ENCODE measurements around the gene SHISA6. TPM values are rescaled to one million over a fixed set of nuclear protein-coding genes. Genes with fewer than 3 reads are reported as not detected.

The SHISA6 gene
- polyA plus RNA-seq, 3 donors: 1.8 to 2.5 (median 2.0) TPM

DNA sequence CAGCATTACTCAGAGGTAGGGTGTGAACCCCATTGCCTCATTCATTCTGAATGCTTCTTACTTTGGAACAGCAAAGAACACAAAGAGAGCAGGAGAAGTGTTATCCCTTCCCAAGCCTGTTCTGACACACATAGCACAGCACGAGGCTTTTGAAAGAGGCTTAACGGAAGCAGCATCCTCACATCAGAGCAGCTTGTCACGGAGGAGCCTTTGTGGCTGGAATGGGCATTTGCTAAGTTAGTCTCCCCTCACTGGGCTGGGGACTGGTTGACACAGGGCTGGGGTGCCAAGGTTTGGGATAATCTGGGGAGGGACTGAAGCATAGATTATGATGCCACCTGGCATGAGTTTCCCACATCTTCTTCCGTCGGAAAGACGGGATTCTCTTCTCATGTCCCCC is 189.7 kb downstream of the SHISA6 start:
- no peak for DNase-seq (ENCODE audit: low read depth in 3 of 3, low spot score in 2 of 3)

- no peak for DNase-seq (ENCODE audit: low read depth in 3 of 3, low spot score in 2 of 3)
Observed at GRCh38 chr17:11438673-11439072, 197.7 kb downstream of the SHISA6 start.

DNA sequence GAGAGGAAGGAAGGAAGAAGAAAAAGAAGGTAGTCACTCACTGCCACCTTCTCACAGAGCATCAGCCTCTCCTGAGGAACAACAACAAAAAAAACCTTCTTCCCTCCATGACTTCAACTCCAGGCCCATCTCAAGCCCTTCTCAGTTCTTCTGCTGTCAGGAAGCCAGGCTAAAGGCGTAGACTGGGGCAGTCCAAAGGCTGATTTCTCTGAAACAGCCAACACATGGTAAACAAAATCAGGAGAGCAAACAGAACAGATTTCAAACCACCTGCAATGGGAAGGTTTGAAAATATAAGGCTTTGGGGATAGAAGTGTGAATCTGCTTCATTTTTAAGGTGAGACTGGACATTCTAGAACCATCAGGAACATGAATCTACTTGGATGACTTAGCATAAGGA is 200.0 kb downstream of the SHISA6 start:
- DNase-seq (ENCODE audit: low read depth in 3 of 3, low spot score in 2 of 3): no peak

- no peak for DNase-seq (ENCODE audit: low read depth in 3 of 3, low spot score in 2 of 3)
Observed at GRCh38 chr17:11446316-11446715, 205.3 kb downstream of the SHISA6 start.

DNA sequence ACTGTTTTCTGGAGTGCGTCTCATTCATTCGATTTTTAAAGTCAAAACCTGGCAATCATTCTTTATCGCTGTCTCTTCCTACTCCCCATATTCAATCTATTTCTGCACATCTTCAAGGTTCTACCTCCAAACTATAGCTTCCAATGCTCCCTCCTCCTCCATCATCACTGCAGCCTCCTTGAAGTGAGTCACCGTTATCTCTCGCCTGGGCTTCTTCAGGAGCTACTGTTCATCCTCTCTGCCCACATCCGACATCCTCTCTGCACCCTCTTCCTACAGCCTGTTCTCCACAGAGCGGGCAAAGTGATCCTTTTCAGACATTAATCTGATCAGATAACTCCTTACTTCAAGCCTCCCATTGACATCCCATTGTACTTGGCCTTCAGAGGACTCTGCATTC is 213.1 kb downstream of the SHISA6 start:
- DNase-seq (ENCODE audit: low read depth in 3 of 3, low spot score in 2 of 3): no peak

DNA sequence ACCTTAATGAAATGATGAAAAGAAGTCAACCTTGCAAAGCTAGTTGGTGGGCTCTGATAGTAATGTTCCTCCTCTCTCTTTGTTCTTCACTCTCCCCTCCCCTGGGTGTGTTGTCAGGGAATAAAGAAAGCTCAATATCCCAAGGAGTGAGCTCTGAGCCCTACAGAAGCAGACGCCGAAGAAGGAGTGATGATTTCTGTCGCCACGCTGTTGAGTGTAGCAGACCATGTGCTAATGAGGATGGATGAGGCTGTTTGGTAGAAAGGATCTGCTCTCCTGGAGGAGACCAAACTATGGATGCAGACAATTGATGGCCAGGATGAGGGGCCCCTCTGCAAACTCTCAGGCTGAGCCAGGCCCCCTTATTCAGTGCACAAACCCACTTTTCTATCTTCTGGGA is 217.3 kb downstream of the SHISA6 start:
- DNase-seq (ENCODE audit: low read depth in 3 of 3, low spot score in 2 of 3): no peak

GRCh38 chr17:11459861-11460331 is 218.9 kb downstream of the SHISA6 start:
- DNase-seq (ENCODE audit: low read depth in 3 of 3, low spot score in 2 of 3): no peak

- no peak for DNase-seq (ENCODE audit: low read depth in 3 of 3, low spot score in 2 of 3)
Observed at GRCh38 chr17:11461993-11462548, 221.1 kb downstream of the SHISA6 start.

DNA sequence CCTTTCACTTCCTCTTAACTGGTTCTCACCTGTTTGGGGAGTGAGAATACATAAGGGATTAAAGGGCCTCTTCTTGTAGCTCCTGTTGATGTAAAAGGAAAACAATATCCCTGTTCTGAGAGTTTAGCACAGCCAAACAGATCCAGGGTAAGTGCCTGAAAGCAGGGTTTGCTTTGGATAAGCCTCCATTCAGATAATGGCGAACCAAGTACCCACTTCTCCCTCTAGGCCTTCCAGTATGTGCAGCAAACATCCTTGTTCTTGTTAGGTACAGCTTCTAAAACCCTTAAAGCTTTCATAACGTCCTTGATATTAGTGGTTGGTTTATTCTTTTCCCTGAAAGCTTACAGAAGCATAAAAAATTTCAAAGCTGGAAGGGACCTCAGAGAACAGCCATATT is 226.6 kb downstream of the SHISA6 start:
- no peak for DNase-seq (ENCODE audit: low read depth in 3 of 3, low spot score in 2 of 3)

- no peak for DNase-seq (ENCODE audit: low read depth in 3 of 3, low spot score in 2 of 3)
Observed at GRCh38 chr17:11485336-11486100, 244.5 kb downstream of the SHISA6 start.

GRCh38 chr17:11486101-11486867 is 245.3 kb downstream of the SHISA6 start:
- DNase-seq (ENCODE audit: low read depth in 3 of 3, low spot score in 2 of 3): no peak

- DNase-seq (ENCODE audit: low read depth in 3 of 3, low spot score in 2 of 3): no peak
Observed at GRCh38 chr17:11486868-11487310, 245.9 kb downstream of the SHISA6 start.

GRCh38 chr17:11487469-11487868 is 246.5 kb downstream of the SHISA6 start:
- DNase-seq (ENCODE audit: low read depth in 3 of 3, low spot score in 2 of 3): no peak

- DNase-seq (ENCODE audit: low read depth in 3 of 3, low spot score in 2 of 3): no peak
Observed at GRCh38 chr17:11488407-11488806, 247.4 kb downstream of the SHISA6 start.

- DNase-seq (ENCODE audit: low read depth in 3 of 3, low spot score in 2 of 3): peak in 1 of 3 donors; percentile 5
Observed at GRCh38 chr17:11490171-11490755, 249.2 kb downstream of the SHISA6 start.

- no peak for DNase-seq (ENCODE audit: low read depth in 3 of 3, low spot score in 2 of 3)
Observed at GRCh38 chr17:11492511-11492910, 251.5 kb downstream of the SHISA6 start.

- DNase-seq (ENCODE audit: low read depth in 3 of 3, low spot score in 2 of 3): no peak
Observed at GRCh38 chr17:11493936-11494335, 252.9 kb downstream of the SHISA6 start.

- peak; percentile 43 to 60 (median 53) for DNase-seq (ENCODE audit: low read depth in 3 of 3, low spot score in 2 of 3)
Observed at GRCh38 chr17:11495613-11496012, 254.6 kb downstream of the SHISA6 start.

DNA sequence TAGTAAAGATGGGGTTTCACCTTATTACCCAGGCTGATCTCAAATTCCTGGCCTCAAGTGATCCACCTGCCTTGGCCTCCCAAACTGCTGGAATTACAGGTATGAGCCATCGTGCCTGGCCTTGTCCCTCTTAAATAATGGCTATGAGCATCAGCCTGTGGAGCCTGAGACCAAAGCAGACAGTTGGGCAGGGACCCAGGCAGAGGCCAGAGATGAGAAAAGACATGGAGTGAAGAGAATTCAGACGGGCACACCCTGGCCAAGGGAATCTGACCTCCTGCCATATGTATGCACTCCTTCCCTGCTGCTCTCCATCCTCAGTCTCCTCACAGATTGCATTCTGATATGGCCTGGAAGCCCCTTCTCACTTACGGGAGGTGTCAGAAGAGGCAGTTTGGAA is 258.9 kb downstream of the SHISA6 start:
- no peak for DNase-seq (ENCODE audit: low read depth in 3 of 3, low spot score in 2 of 3)

- no peak for DNase-seq (ENCODE audit: low read depth in 3 of 3, low spot score in 2 of 3)
Observed at GRCh38 chr17:11503308-11504035, 262.5 kb downstream of the SHISA6 start.

Data from right renal cortex interstitium (tissue), 3 donors.